Common myeloid progenitor, CD34-positive (primary cell): ENCODE data around the gene SYT1.
A peak's percentile ranks its signal among the peaks of the same experiment; 100 is the strongest.
"Not testable (repeated sequence)": the region's sequence is repeated elsewhere in the genome, so short reads cannot be mapped to it uniquely, and the experiment has no call there.

Source experiments
- CTCF ChIA-PET: fragments of 350-600 bp; sonication (Branson Sonifier 250); formaldehyde crosslinking; loops from one replicate; lab custom pipeline; 2021; ENCODE audit warnings: antibody characterized with exemption; lab: Charles Lee
- POLR2A ChIA-PET: fragments of 350-600 bp; sonication (Branson Sonifier 250); formaldehyde crosslinking; loops from one replicate; lab custom pipeline; 2021; ENCODE audit warnings: antibody characterized with exemption; lab: Charles Lee
- DNase-seq, 3 donors: peaks; one replicate each; pipeline versions ENCODE4 v3.0.0 to v3.0.0-alpha.2; 2013
- H3K27ac ChIP-seq, 2 experiments: 1 replicate in 1 of 2; 2 replicates in 1 of 2; pipeline ENCODE4 v1.7.0; 2013; ENCODE audit warnings: inconsistent platforms in 2 of 2, low read length in 2 of 2, mild to moderate bottlenecking in 2 of 2, low read depth in 1 of 2, moderate library complexity in 1 of 2; ENCODE audit not compliant: severe bottlenecking in 2 of 2, insufficient read depth in 1 of 2, poor library complexity in 1 of 2
- H3K27me3 ChIP-seq, 5 experiments: replicated peaks in 2 of 5; 1 replicate in 3 of 5; 2 replicates in 2 of 5; pipeline versions ENCODE4 v1.6.1 to v1.7.0; 2013; ENCODE audit warnings: low read length in 4 of 5, mild to moderate bottlenecking in 2 of 5, moderate library complexity in 2 of 5, inconsistent platforms in 1 of 5; ENCODE audit not compliant: insufficient read depth in 5 of 5, control insufficient read depth in 4 of 5
- H3K36me3 ChIP-seq, 4 experiments: 1 replicate in 2 of 4; 2 replicates in 2 of 4; pipeline versions ENCODE4 v1.6.1 to v1.7.0; 2013; ENCODE audit warnings: low read length in 3 of 4, control low read depth in 1 of 4, mild to moderate bottlenecking in 1 of 4; ENCODE audit not compliant: control insufficient read depth in 4 of 4, insufficient read depth in 4 of 4
- H3K4me1 ChIP-seq, 4 experiments: 1 replicate in 3 of 4; 2 replicates in 1 of 4; pipeline versions ENCODE4 v1.6.1 to v1.7.1; 2013; ENCODE audit warnings: low read length in 3 of 4, mild to moderate bottlenecking in 3 of 4, control low read depth in 1 of 4, inconsistent platforms in 1 of 4, moderate library complexity in 1 of 4; ENCODE audit not compliant: control insufficient read depth in 4 of 4, insufficient read depth in 4 of 4; ENCODE audit errors: control extremely low read depth in 1 of 4
- H3K4me3 ChIP-seq, 7 experiments: 1 replicate in 4 of 7; 2 replicates in 3 of 7; pipeline versions ENCODE4 v1.5.1 to v1.7.0; 2013; ENCODE audit warnings: mild to moderate bottlenecking in 7 of 7, low read length in 6 of 7, moderate library complexity in 6 of 7, inconsistent platforms in 2 of 7, low read depth in 2 of 7, control low read depth in 1 of 7; ENCODE audit not compliant: insufficient read depth in 4 of 7, control insufficient read depth in 1 of 7; ENCODE audit errors: extremely low read depth in 1 of 7
- H3K9me3 ChIP-seq, 5 experiments: 1 replicate in 4 of 5; 2 replicates in 1 of 5; pipeline versions ENCODE4 v1.6.1 to v1.7.1; 2013; ENCODE audit warnings: low read length in 4 of 5, mild to moderate bottlenecking in 2 of 5, inconsistent platforms in 1 of 5, low read depth in 1 of 5, moderate library complexity in 1 of 5; ENCODE audit not compliant: control insufficient read depth in 4 of 5, insufficient read depth in 2 of 5; ENCODE audit errors: control extremely low read depth in 1 of 5
- WGBS: methylation state at CpG from one replicate; pipeline ENCODE4 v1.1.5; 2013; ENCODE audit not compliant: insufficient coverage; 5-methylcytosine and 5-hydroxymethylcytosine counted together

Gene SYT1

DNA sequence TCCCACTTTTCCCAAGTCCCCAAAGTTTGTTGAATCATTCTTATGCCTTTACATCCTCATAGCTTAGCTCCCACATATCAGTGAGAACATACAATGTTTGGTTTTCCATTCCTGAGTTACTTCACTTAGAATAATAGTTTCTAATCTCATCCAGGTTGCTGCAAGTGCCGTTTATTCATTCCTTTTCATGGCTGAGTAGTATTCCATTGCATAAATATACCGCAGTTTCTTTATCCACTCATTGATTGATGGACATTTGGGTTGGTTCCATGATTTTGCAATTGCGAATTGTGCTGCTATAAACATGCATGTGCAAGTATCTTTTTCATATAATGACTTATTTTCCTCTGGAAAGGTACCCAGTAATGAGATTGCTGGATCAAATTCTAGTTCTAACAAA, 345.8 kb downstream of the SYT1 start:
- 100% methylated on average over 2 of the region's 3 CpGs for WGBS
- H3K9me3 ChIP-seq, POLR2A ChIA-PET: not testable (repeated sequence)

DNA sequence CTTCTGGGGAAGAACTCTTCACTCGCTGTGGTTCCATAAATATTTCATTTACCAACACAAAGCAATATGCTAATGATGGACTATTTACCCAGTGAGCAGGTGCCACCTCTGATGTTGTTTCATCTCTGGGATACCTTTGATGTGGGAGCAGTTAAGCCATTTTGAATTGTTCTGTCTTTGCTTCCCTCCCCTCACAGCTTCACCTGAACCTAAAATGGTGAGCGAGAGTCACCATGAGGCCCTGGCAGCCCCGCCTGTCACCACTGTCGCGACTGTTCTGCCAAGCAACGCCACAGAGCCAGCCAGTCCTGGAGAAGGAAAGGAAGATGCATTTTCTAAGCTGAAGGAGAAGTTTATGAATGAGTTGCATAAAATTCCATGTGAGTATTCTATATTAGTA, 352.7 kb downstream of the SYT1 start:
- H3K27ac ChIP-seq, result no peak overlapping the region
- H3K4me1 ChIP-seq, result no peaks in the 10 kb centered on the region
- ChIA-PET CTCF (no interaction called here), POLR2A (no interaction called here)
- H3K36me3 ChIP-seq, result no peaks in the 10 kb centered on the region
- no peaks in the 10 kb centered on the region for H3K27me3 ChIP-seq
- no peak overlapping the region for H3K4me3 ChIP-seq
- no peak for DNase-seq
- 83% methylated on average over 6 of the region's 6 CpGs for WGBS
- peaks cover 0 to 5% (median 0%) of the 10 kb centered on the region in 5 experiments for H3K9me3 ChIP-seq

More for the DNA sequence above, 345.8 kb downstream of the SYT1 start:
- DNase-seq, H3K27ac ChIP-seq, H3K4me1 ChIP-seq, H3K4me3 ChIP-seq, CTCF ChIA-PET, H3K27me3 ChIP-seq, H3K36me3 ChIP-seq: not testable (repeated sequence)

DNA sequence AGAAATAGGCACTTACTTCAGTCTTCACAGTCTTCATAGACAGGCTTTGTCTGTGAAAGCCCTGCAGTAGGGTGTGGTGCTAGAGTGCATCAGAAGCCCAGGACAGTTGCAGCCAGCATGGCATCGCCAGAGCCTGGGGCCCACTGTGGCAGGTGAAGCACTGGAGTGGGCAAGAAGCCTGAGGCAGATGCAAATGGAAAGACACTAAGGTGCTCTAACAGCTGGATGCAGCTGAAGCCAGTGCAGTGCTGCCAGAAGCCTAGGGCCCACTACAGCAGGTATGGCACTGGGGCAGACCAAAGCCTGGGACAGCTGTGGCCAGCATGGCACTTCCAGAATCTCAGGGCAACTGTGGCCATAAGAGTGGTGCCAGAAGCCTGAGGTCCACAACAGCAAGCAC, 358.6 kb downstream of the SYT1 start:
- CTCF ChIA-PET, result no interaction called here
- no peak for DNase-seq
- Histone ChIP-seq H3K36me3 (no peaks in the 10 kb centered on the region), H3K27ac (no peak overlapping the region), H3K4me1 (peaks cover 0 to 3% (median 0%) of the 10 kb centered on the region in 4 experiments), H3K27me3 (no peaks in the 10 kb centered on the region), H3K9me3 (peaks cover 0 to 13% (median 3%) of the 10 kb centered on the region in 5 experiments), H3K4me3 (no peak overlapping the region)
- 100% methylated on average over 1 of the region's 1 CpG for WGBS
- POLR2A ChIA-PET, result no interaction called here

DNA sequence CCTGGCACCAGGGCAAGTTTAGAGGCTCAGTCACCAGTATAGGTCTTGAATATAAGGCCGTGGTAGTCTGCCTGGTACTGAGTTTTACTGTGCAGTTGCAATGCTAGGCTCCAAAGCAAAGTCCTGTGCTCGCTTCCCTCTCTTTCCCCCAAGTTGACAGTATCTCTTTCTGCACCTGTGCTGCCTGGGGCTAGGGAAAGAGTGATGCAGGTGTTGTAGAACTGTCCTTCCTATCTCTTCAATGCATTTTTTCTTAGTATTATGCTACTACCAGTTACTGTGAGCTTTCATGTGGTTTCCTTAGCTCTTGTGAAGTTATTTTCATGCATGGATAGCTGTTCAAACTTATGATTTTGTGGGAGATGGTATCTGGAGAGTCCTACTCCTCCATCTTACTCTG, 359.2 kb downstream of the SYT1 start:
- Histone ChIP-seq H3K27ac (no peak overlapping the region), H3K4me3 (no peak overlapping the region), H3K27me3 (no peaks in the 10 kb centered on the region), H3K4me1 (peaks cover 0 to 3% (median 0%) of the 10 kb centered on the region in 4 experiments), H3K9me3 (peaks cover 0 to 13% (median 3%) of the 10 kb centered on the region in 5 experiments), H3K36me3 (no peaks in the 10 kb centered on the region)
- CTCF ChIA-PET, result no interaction called here
- 100% methylated on average over 2 of the region's 2 CpGs for WGBS
- POLR2A ChIA-PET, result no interaction called here
- DNase-seq, result no peak

DNA sequence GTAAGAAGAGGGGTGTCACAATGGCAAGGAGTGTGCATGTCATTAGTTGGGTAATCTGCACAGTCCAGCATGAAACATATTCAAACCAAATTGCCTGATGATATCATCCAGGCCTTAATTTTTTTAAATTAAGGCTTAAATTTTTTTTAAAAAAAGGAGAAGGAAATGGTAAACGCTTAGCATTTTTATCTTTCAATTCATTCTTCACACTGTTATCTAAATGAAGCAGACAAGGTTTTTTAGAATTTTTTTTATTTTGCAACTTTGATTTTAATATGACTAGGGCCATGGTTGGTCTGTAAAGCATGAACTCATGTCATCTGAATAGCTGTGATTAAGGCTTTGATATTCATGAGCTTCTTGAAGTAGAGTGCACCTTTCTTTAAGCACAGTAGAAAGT, 362.5 kb downstream of the SYT1 start:
- CTCF ChIA-PET, result interaction anchor here (1.4 kb wide), 1 partner anchor 148 kb away, joined by 4 read pairs; no protein-coding TSS in a partner anchor
- whole genome bisulfite sequencing, result no CpG with 5 or more reads among the region's 1 CpG
- DNase-seq, result peak; percentile 39 to 85 (median 77)
- Histone ChIP-seq H3K9me3 (peaks cover 0 to 8% (median 3%) of the 10 kb centered on the region in 5 experiments), H3K4me1 (peaks cover 0 to 3% (median 0%) of the 10 kb centered on the region in 4 experiments), H3K27ac (no peak overlapping the region), H3K4me3 (no peak overlapping the region), H3K27me3 (no peaks in the 10 kb centered on the region), H3K36me3 (no peaks in the 10 kb centered on the region)
- POLR2A ChIA-PET, result interaction anchor here (0.7 kb wide), 1 partner anchor 355 kb away, joined by 3 read pairs; no protein-coding TSS in a partner anchor

DNA sequence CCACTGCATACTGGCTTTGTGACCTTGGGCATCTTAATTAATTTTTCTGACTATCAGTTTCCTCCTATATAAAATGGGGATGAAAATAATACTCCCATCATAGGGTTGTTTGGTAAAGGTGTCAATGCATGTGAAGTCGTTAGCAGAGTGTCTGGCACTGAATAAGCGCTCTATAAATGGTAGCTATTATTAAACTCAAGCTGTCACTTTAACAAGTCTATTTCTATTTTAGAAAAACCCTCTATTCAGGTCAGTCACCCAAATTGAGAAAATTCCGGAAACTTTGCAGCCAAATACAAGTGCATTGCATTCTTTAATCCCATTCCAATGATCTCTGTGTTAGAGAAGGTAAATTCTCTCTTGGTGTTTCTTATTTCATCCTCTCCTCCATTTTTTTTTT, 363.1 kb downstream of the SYT1 start:
- ChIA-PET CTCF (interaction anchor here (1.4 kb wide), 1 partner anchor 147 kb away, joined by 4 read pairs; no protein-coding TSS in a partner anchor), POLR2A (no interaction called here)
- no peak overlapping the region for H3K27ac ChIP-seq
- 100% methylated on average over 1 of the region's 3 CpGs for whole genome bisulfite sequencing
- no peak for DNase-seq
- no peaks in the 10 kb centered on the region for H3K27me3 ChIP-seq
- H3K36me3 ChIP-seq, result no peaks in the 10 kb centered on the region
- peaks cover 0 to 8% (median 3%) of the 10 kb centered on the region in 5 experiments for H3K9me3 ChIP-seq
- peaks cover 0 to 3% (median 0%) of the 10 kb centered on the region in 4 experiments for H3K4me1 ChIP-seq
- no peak overlapping the region for H3K4me3 ChIP-seq

DNA sequence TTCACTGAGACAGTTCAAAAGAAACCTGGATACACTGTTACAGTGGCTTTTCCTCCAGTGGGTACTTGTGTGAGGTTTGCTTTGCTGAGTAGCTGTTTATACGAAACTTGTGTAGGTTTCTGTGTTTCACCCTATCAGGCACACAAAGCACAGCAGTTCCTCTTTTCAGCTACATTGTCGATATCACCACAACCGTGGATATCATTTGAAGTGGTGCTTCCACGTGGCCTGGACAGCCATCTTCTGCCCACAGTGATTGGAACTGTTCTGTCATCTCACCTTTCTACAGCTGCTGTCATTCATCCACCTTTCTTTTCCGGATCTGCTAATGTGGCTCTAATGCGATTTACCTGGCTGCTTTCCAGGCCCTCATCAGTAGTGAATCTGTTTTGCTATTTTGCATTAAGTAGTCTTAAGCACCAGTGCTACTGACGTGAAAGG, 368.8 kb downstream of the SYT1 start:
- POLR2A ChIA-PET, result no interaction called here
- peak overlapping the region in 1 of 7 experiments; percentile 32 for H3K4me3 ChIP-seq

More for the DNA sequence above, 368.8 kb downstream of the SYT1 start:
- Histone ChIP-seq H3K4me1 (no peaks in the 10 kb centered on the region), H3K9me3 (no peaks in the 10 kb centered on the region), H3K27me3 (no peaks in the 10 kb centered on the region), H3K36me3 (no peaks in the 10 kb centered on the region), H3K27ac (no peak overlapping the region)
- CTCF ChIA-PET, result no interaction called here
- 9% methylated on average over 6 of the region's 7 CpGs for WGBS
- DNase-seq, result peak; percentile 21 to 83 (median 76)
